Nucleus accumbens (tissue), 56 donors: ENCODE results near the gene ZACN.

Experiments used
- DNase-seq, 56 donors: peaks; one replicate each; lab custom pipeline; 2025; lab: John Stamatoyannopoulos, UW

ZACN gene

DNA sequence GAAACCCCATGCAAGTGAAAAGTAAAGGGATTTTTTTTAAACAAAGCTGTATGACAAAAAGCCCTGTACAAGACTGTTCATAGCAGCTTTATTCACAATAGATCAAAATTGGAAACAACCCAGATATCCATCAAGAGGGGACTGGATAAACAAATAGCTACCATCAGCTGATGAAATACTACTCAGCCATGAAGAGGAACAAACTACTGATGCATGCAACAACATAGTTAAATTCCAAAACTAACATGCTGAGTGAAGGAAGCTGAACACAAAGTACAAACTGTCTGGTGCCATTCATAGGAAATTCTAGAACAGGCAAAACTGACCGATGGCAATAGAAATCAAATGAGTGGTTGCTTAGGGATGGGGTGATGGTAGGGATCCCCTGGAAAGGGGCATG is 46.9 kb downstream of the ZACN start:
- DNase-seq, result no peak

- no peak for DNase-seq
Observed at GRCh38 chr17:76130473-76130872, 51.5 kb downstream of the ZACN start.

GRCh38 chr17:76131051-76131691 is 52.2 kb downstream of the ZACN start:
- DNase-seq, result no peak

GRCh38 chr17:76131692-76132573 is 53.0 kb downstream of the ZACN start:
- DNase-seq, result no peak
